Transverse colon (tissue), 4 donors: ENCODE data around the gene RASSF1. TPM values are rescaled to one million over a fixed set of nuclear protein-coding genes. Genes with fewer than 3 reads are reported as not detected.

Experiments
- DNase-seq: peaks from one replicate; pipeline ENCODE4 v3.0.0-alpha.2; 2019
- H3K27ac ChIP-seq, 4 donors: fragments of 200-600 bp; sonication (generic); 2 replicates each; pipeline ENCODE4 v1.5.1; 2016 to 2018; ENCODE audit warnings: inconsistent platforms in 4 of 4
- H3K27me3 ChIP-seq: fragments of 200-600 bp; sonication (generic); 2 replicates; pipeline ENCODE4 v1.5.1; 2017; ENCODE audit warnings: inconsistent platforms
- H3K36me3 ChIP-seq, 4 donors: fragments of 200-600 bp; sonication (generic); 2 replicates each; pipeline ENCODE4 v1.5.1; 2017 to 2019; ENCODE audit warnings: inconsistent platforms in 4 of 4
- H3K4me1 ChIP-seq, 4 donors: fragments of 200-600 bp; sonication (generic); 2 replicates each; pipeline ENCODE4 v1.5.1; 2017 to 2020; ENCODE audit warnings: inconsistent platforms in 4 of 4
- H3K4me3 ChIP-seq, 4 donors: fragments of 200-600 bp; sonication (generic); 1 replicate in 1 of 4; 2 replicates in 3 of 4; pipeline versions ENCODE4 v1.5.1 to v1.6.1; 2017 to 2019; ENCODE audit warnings: inconsistent platforms in 4 of 4
- H3K9me3 ChIP-seq, 2 donors: fragments of 200-600 bp; sonication (generic); 2 replicates each; pipeline ENCODE4 v1.5.1; 2017 to 2019; ENCODE audit warnings: inconsistent platforms in 2 of 2
- EP300 ChIP-seq: sonication (generic); formaldehyde crosslinking; IDR thresholded peaks from one replicate; pipeline ENCODE4 v1.6.1; 2017; ENCODE audit warnings: antibody characterized with exemption, low read depth
- POLR2A ChIP-seq: fragments of 450-650 bp; IDR thresholded peaks from one replicate; pipeline ENCODE4 v1.6.1; 2016; ENCODE audit warnings: antibody characterized with exemption, mild to moderate bottlenecking, moderate library complexity
- POLR2AphosphoS5 ChIP-seq, 3 donors: sonication (generic); formaldehyde crosslinking; IDR thresholded peaks; one replicate each; pipeline ENCODE4 v1.6.1; 2016; ENCODE audit warnings: antibody characterized with exemption in 3 of 3
- WGBS, 2 donors: methylation state at CpG; one replicate each; pipeline ENCODE4 v1.1.5; 2018; ENCODE audit warnings: low coverage in 1 of 2; 5-methylcytosine and 5-hydroxymethylcytosine counted together
- in situ Hi-C, 4 donors: fragments of 200-750 bp; cut with MboI; loops; one replicate each; pipeline versions ENCODE4 v1.15.0 to v1.15.1; 2017; ENCODE audit warnings: low sequenced_read_pairs in 3 of 4, low pct_ligation_motif_present in 1 of 4, low pct_unique_long_range_greater_than_20kb in 1 of 4
- intact Hi-C: fragments of 100-400 bp; cut with DNase I; formaldehyde crosslinking; loops from one replicate; pipeline ENCODE4 v1.15.1; 2023; ENCODE audit warnings: low total_unique reads
- total RNA-seq, 4 donors: library from RNA; depleted of rRNA; stranded (reverse); fragments of >200 nt; gene quantifications; one replicate each; pipeline ENCODE4 v1.1.0, GENCODE V29; 2016
- TF ChIP-seq, protein P1 (sequence below), 5 experiments: fragments of 200-600 bp in 3 of 5; fragments of 450-650 bp in 2 of 5; sonication (generic) in 3 of 5; IDR thresholded peaks; 1 replicate in 2 of 5; 2 replicates in 3 of 5; pipeline ENCODE4 v1.5.1; 2016 to 2017; ENCODE audit warnings: antibody characterized with exemption in 5 of 5, inconsistent platforms in 3 of 5, mild to moderate bottlenecking in 2 of 5, moderate library complexity in 1 of 5

The RASSF1 gene
- total RNA-seq, 4 donors from 2014 or later, result 9.8 to 29.2 (median 21.7) TPM

DNA sequence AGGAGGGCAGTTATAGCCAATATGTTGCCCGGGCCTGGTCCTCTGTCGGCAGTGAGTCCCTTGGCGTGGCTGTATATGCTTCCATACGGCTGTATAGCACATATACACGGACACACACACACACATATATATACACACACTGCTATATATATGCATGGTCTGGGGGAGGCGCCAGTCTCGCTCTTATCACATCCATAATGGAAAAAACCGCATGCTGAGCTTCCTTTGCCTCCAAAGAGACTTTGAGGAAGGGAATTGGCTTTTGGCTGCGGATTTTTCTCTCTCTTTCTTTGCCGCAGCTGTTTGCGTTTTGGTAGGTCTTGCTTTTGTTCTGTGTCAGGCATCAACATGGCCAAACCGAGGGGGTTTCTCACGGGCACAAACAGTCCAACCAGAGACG is 30.0 kb upstream of the RASSF1 start:
- no peak overlapping the region for H3K4me3 ChIP-seq
- DNase-seq, result no peak
- peaks cover 0 to 13% (median 2%) of the 10 kb centered on the region in 4 donors for H3K4me1 ChIP-seq
- intact Hi-C loops, result loop anchor here (10.0 kb wide), 1 partner anchor 174 kb away; no protein-coding TSS in a partner anchor
- no peak overlapping the region for H3K27ac ChIP-seq
- H3K27me3 ChIP-seq, result peaks cover 4% of the 10 kb centered on the region
- 48% methylated on average over 14 of the region's 14 CpGs; no CpG with 5 or more reads in 1 of the 2 donors for WGBS, 2 donors
- in situ Hi-C loops, result loop anchor here in 1 of 4 donors (25.0 kb wide), 1 partner anchor 192 kb away; the partner anchor contains the start of genes C3orf18 and HEMK1
- H3K36me3 ChIP-seq, result no peaks in the 10 kb centered on the region
- no peak for TF ChIP-seq POLR2A
- TF ChIP-seq, protein P1, sequence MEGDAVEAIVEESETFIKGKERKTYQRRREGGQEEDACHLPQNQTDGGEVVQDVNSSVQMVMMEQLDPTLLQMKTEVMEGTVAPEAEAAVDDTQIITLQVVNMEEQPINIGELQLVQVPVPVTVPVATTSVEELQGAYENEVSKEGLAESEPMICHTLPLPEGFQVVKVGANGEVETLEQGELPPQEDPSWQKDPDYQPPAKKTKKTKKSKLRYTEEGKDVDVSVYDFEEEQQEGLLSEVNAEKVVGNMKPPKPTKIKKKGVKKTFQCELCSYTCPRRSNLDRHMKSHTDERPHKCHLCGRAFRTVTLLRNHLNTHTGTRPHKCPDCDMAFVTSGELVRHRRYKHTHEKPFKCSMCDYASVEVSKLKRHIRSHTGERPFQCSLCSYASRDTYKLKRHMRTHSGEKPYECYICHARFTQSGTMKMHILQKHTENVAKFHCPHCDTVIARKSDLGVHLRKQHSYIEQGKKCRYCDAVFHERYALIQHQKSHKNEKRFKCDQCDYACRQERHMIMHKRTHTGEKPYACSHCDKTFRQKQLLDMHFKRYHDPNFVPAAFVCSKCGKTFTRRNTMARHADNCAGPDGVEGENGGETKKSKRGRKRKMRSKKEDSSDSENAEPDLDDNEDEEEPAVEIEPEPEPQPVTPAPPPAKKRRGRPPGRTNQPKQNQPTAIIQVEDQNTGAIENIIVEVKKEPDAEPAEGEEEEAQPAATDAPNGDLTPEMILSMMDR (IDR thresholded peaks at IDR 0.05), result no peak
- TF ChIP-seq EP300, result no peak
- TF ChIP-seq POLR2AphosphoS5 (IDR thresholded peaks at IDR 0.05), result no peak
- no peaks in the 10 kb centered on the region for H3K9me3 ChIP-seq

DNA sequence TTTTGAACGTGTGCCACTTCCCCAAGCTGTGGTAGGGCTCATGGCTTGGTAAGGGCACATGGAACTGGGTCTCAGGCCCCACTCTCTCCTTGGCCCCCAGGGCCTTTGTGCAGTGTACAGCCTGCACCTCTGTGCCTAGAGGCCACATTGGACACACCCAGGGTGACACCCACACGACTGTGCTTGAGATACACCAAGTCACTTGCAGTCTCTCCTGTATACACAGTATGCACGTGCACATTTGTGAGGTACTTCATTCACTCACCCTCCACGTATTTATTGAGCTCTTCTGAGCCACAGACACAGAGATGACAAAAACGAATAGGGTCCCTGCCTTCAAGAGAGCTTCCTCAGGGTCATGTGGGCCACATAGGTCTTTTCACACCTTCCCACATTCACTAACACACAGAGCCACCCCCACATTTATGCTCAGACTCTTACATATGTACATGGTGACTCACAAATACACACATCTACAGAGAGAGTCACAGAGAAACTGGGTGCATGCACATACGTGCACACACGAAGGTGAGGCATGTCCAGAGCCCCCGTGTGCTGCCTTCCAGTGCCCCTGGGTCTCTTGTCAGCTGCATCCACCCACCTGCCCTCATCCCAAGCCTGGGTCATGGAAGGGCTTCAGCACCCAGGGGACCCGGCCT is 28.5 kb upstream of the RASSF1 start:
- Histone ChIP-seq H3K27me3 (peaks cover 4% of the 10 kb centered on the region), H3K27ac (no peak overlapping the region), H3K36me3 (no peaks in the 10 kb centered on the region), H3K9me3 (no peaks in the 10 kb centered on the region), H3K4me1 (peaks cover 6 to 23% (median 12%) of the 10 kb centered on the region in 4 donors), H3K4me3 (no peak overlapping the region)
- in situ Hi-C loops (loop anchor here in 1 of 4 donors (25.0 kb wide), 1 partner anchor 193 kb away; the partner anchor contains the start of genes C3orf18 and HEMK1), intact Hi-C loops (no loop called here)
- TF ChIP-seq, protein P1 (IDR thresholded peaks at IDR 0.05), result no peak
- TF ChIP-seq POLR2AphosphoS5 (IDR thresholded peaks at IDR 0.05), result no peak
- TF ChIP-seq POLR2A, result no peak
- TF ChIP-seq EP300, result no peak
- WGBS, 2 donors, result 62% methylated on average over 9 of the region's 9 CpGs; no CpG with 5 or more reads in 1 of the 2 donors
- no peak for DNase-seq

DNA sequence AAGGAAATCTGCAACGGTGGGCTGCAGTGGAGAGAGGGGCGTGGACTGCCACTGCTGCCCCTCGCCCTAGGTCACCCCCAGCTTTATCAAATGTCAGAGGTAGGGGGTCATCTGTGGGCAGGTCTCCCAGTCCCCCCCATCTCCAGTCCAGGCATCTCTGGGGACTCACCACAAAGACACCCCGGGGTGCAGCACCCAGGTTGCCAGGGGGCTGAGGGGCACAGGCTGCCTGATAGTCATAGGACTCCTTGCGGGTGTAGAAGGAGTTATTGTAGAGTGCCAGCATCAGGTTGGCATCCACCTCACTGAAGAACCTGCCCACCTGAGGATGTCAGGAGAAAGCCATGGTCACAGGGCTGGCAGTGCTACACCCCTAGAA is 25.2 kb upstream of the RASSF1 start:
- TF ChIP-seq, protein P1 (IDR thresholded peaks at IDR 0.05), result peak in 1 of 5 experiments; percentile 30
- no peak for TF ChIP-seq EP300
- TF ChIP-seq POLR2AphosphoS5 (IDR thresholded peaks at IDR 0.05), result no peak
- no peak for TF ChIP-seq POLR2A
- Histone ChIP-seq H3K36me3 (no peaks in the 10 kb centered on the region), H3K27ac (peak overlapping the region in 3 of 4 donors; percentile 76 to 79 (median 78)), H3K4me3 (peak overlapping the region in 3 of 4 donors; percentile 43 to 61 (median 53)), H3K4me1 (peaks cover 6 to 16% (median 11%) of the 10 kb centered on the region in 4 donors), H3K27me3 (no peaks in the 10 kb centered on the region), H3K9me3 (no peaks in the 10 kb centered on the region)
- 56% methylated on average over 4 of the region's 5 CpGs; no CpG with 5 or more reads in 1 of the 2 donors for WGBS, 2 donors
- intact Hi-C loops, result no loop called here
- DNase-seq, result no peak
- in situ Hi-C loops, result loop anchor here in 1 of 4 donors (25.0 kb wide), 1 partner anchor 196 kb away; the partner anchor contains the start of genes C3orf18 and HEMK1

DNA sequence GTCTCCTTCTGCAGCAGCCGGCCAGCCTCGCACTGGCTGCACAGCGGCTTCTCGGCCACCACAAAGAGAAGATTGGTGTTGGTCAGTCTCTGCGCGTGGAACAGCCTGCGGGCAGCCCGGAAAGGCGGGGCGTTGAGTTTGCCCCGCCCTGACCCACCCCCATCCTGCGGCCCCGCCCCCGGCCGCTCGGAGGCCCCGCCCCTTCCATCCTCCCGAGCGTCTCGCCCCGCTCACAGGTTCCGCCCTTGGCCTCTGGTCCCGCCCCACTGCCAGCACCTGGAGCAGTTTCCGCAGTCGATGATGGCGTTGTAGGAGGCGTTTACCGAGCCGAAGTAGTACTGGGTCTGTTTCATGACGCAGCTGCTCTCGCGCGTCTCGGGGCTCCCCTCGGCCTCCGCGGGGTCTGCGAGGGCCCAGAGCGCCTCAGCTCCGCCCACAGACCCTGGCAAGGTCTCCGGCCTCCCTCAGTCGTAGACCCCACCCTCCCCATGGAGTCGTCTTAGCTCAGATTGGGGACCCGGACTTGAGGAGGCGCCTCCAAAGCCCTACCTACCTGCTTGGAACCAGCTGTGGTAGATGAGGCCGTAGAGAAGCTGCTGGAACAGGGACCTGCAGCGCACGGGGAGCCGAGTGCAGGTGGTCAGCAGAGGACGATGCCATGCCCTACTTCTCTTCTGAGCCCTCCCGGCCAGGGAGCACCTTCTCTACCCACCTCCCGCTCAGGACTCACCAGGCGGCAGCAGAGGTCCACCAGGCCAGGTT is 24.6 kb upstream of the RASSF1 start:
- peak overlapping the region; percentile 43 to 61 (median 54) for H3K4me3 ChIP-seq
- TF ChIP-seq POLR2A (peak; percentile 84), POLR2AphosphoS5 (IDR thresholded peaks at IDR 0.05) (peak; percentile 50 to 84 (median 81)), EP300 (no peak)
- TF ChIP-seq, protein P1 (IDR thresholded peaks at IDR 0.05), result peak in 1 of 5 experiments; percentile 7
- H3K36me3 ChIP-seq, result no peaks in the 10 kb centered on the region
- peak; percentile 96 for DNase-seq
- peak overlapping the region; percentile 73 to 79 (median 77) for H3K27ac ChIP-seq
- H3K4me1 ChIP-seq, result peaks cover 6 to 16% (median 11%) of the 10 kb centered on the region in 4 donors
- no peaks in the 10 kb centered on the region for H3K9me3 ChIP-seq
- in situ Hi-C loops, result loop anchor here in 1 of 4 donors (25.0 kb wide), 1 partner anchor 197 kb away; the partner anchor contains the start of genes C3orf18 and HEMK1
- intact Hi-C loops, result no loop called here
- WGBS, 2 donors, result 7% methylated on average over 32 of the region's 53 CpGs; no CpG with 5 or more reads in 1 of the 2 donors
- no peaks in the 10 kb centered on the region for H3K27me3 ChIP-seq
